ENCODE data around the gene SP140.
"Not testable (repeated sequence)": the region's sequence is repeated elsewhere in the genome, so short reads cannot be mapped to it uniquely, and the experiment has no call there.

The SP140 gene

GRCh38 chr2:230227216-230227615 lies 1.7 kb downstream of the SP140 start:
- DNase-seq: no peak

GRCh38 chr2:230230087-230230486 lies 4.6 kb downstream of the SP140 start:
- DNase-seq: no peak

- DNase-seq: no peak
Observed at GRCh38 chr2:230230496-230231200, 5.1 kb downstream of the SP140 start.

GRCh38 chr2:230231251-230231650 lies 5.7 kb downstream of the SP140 start:
- DNase-seq: no peak

DNA sequence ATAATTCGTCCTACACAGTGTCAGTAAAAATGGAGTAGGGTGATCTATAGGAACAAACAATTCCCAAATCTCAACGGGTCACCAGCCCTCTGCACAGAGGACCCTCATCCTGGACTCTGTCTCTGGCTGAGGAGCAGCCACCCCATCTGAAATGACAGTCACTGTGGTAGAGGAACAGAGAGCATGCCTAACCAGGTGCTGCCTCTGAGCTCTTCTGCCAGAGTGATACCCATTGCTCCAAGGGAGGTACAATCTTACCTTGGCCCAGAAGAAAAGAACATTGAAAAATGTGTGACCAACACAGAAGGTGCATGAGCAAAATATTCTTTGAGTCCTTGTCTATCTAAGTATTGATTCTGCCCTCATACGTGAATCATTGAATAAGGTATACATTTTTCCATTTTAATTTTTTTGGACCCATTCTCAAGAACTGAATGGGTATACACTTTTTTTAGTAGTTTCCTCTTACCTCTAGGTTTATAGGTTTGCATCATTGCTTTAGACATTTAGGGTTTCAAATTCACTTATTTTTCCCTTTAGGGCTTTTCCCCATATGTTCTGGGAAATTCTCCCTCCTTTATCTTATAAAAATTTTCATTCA lies 8.7 kb downstream of the SP140 start:
- DNase-seq: no peak

DNA sequence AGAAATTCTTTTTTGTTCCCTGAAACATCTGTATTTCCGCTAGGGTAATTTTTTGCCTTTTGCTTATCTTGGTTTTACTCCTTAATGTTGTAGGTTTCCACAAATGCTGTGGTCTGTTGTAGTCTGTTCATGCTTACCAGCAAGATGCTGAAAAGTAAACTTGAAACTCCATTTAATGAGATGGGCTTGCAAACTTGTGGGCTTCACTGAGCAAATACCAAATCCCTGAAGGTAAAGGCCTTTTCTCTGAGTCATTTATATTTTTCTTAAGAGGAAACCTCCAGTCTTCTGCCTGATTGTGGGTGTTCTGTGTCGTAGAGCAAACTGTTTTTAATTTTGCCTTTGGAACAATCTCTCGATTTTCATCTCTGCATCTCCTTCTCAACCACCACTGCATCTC lies 9.3 kb downstream of the SP140 start:
- DNase-seq: no peak

- no peak for DNase-seq
Observed at GRCh38 chr2:230244211-230244610, 18.7 kb downstream of the SP140 start.

DNA sequence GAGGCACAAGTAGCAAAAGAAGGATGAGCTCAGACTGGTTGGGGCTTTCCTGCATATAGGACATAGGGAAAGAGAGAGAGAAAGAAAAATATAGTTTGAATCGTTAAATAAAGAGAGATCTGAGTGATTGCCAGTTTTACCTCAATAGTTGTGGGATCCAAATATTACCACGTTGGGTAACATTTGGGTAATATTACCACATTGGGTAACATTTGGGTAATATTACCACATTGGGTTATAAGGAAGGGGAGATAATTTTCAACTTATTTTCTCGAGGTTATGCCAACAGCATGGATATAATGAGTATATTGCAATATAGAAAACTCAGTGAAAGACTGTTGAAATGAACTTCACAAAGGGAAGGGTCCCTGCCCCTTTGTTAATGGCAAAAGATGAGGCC lies 20.7 kb downstream of the SP140 start:
- no peak for DNase-seq

DNA sequence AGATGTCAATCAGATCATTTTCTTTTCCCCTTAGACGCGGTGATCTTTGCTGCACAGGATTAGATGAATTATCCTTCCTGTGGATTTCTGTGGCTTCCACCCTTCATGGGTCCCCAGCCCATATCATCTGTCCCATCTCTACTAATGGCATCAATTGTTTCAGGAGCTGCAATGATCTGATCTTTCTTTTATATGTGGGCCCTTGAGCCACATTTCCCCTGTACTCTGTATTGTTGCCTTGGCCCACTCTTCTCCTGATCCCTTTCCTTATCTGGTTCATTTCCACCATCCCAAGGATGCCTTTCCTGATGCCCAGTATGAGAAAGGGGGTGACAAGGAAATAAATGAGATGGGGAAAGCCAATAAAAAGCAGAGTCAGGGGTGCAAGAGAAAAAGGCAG lies 24.7 kb downstream of the SP140 start:
- DNase-seq: no peak

DNA sequence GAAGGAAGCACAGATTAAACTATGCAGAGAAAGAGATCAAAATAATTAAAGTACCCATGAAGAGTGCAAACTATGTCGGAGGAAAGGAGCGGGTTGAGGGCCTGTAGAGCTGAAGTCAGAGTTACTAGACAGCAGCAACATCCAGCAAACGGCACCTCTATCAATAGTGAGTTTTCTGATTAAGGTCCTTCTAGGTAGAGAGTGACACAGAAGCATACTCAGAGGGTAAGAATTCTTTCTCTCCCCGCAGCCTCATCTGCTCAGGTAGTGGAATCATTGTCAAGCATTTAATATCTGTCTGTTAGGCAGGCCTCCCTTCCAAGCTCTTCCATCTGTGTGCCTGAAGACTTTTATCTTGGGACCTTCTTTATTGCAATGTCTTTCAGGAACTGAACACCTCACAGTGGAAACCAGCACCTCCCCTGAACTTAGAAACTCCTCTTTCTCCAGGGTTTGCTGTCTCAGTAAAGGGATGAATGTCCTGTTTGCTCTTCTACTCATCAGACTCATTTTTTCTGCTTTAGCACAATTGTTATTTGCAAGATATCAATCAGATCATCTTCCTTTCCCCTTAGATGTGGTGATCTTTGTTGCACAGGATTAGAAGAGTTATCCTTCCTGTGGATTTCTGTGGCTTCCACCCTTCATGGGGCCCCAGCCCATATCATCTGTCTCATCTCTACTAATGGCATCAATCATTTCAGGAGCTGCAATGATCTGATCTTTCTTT lies 28.8 kb downstream of the SP140 start:
- DNase-seq: no peak

- DNase-seq: no peak
Observed at GRCh38 chr2:230256733-230257332, 31.3 kb downstream of the SP140 start.

DNA sequence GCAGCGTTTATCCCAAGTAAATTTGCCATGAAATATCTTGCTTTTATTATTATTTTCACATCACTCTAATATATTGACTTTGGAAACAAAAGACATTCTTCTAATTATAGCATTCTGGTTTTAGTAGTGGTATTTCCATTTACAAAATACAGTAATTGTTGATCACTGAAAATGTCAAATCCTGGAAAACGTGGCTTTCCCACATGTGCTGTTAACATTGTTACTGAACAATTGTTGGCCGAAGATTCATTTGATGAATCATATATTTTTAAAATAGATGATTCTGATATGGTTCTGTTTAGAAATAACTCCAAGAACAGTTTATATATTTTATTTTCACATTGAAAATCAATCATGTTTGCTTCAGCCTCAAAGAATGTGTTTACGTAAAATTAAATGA lies 32.9 kb downstream of the SP140 start:
- DNase-seq: no peak

- no peak for DNase-seq
Observed at GRCh38 chr2:230262246-230262645, 36.7 kb downstream of the SP140 start.

DNA sequence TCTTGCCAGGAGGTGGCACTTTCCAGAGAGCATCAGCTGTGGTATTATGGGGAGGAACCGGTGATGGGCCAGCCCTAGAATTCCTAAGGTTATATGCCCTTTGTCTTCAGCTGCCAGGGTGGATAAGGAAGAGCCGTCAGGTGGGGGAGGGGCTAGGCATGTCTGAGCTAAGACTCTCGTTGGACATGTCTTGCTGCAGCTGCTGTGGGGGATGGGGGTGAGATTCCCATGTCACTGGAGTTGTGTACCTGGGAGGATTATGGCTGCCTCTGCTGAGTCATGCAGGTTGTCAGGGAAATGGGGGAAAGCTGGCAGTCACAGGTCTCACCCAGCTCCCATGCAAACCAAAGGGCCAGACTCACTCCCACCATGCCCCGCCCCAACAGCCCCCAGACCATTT lies 39.4 kb downstream of the SP140 start:
- not testable (repeated sequence) for DNase-seq

DNA sequence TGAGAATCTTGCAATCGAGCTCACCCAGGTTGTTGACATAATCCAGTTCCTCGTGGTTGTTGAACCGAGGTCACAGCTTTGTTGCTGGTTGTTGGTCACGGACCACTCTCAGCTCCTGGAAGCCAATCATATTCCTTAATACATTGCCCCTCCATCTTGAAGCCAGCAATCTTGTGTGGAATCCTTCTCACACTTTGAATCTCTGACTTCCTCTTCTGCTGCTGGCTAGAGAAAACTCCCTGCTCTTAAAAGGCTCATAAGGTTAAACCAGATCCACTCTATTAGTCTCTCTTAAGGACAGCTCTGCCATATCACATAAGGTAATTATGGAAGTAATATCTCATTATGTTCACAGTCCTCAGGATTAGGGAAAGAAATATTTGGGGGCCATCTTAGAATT lies 41.1 kb downstream of the SP140 start:
- no peak for DNase-seq

DNA sequence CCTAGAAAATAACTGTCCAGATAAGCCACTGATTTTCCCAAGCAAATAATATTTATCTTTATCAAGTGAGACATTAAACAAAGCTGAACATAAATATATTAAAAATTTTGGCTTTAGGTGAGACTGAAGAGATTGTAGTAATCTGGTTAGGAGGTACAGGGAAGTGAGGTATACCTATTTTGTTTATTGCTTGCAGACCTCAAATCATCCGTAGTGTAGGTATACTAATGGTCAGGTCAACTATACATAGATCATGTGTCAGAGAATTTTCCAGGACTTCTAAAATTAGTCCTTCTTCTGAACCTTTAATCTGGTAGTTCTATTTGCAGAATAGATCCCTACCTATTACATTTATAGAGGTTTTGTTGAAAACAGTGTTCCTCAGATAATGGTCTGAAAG lies 41.5 kb downstream of the SP140 start:
- DNase-seq: no peak

DNA sequence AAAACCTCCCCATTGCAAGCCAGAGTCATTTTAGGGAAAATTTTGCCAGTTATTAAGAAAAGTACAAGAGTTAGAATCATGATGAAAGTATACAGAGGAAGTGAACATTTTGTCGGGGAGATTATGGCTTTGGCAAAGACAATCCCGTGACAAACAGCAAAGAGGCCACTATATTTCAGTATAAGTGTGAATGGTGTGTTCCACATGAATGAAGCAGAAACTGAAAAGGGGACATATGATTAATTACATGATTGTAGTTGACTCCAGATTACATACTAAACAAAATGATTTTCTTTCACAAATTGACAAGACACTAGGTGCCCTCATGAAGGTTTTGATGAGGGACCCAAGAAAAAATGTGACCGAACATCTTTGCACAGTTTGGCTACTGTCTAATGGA lies 42.0 kb downstream of the SP140 start:
- no peak for DNase-seq

DNA sequence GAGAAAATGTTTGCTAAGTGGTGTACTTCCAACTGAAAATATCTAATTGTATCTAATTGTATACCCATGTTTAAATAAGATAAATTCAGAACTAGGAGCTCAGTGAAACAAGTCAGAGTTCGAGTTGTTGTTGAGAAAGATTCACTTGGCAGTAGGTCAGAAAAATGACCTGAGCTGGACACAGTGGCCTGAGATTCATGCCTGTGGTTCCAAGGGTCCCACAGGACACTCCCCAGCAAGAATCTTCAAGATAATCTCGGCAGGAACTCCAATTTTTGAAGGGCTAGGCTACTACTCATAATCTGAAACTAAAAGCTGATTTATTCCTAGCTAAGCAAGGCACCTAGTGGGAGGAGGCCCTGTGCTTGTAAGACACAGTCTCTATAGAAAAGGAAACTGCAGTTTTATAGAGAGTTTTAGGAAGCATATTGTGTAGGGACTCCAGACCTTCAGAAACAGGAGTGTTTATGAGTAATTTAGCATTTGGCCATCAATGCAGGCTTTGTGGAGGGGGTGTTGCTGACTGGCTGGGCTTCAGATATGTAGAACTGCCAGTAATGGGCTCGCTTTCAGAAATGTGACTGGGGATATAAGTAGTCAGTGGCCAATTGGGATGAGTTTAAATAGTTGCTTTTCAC lies 43.2 kb downstream of the SP140 start:
- DNase-seq: no peak

GRCh38 chr2:230269715-230270114 lies 44.2 kb downstream of the SP140 start:
- DNase-seq: no peak

GRCh38 chr2:230282936-230283335 lies 57.4 kb downstream of the SP140 start:
- DNase-seq: no peak

- no peak for DNase-seq
Observed at GRCh38 chr2:230286048-230286447, 60.5 kb downstream of the SP140 start.

GRCh38 chr2:230289311-230289710 lies 63.8 kb downstream of the SP140 start:
- not testable (repeated sequence) for DNase-seq

DNA sequence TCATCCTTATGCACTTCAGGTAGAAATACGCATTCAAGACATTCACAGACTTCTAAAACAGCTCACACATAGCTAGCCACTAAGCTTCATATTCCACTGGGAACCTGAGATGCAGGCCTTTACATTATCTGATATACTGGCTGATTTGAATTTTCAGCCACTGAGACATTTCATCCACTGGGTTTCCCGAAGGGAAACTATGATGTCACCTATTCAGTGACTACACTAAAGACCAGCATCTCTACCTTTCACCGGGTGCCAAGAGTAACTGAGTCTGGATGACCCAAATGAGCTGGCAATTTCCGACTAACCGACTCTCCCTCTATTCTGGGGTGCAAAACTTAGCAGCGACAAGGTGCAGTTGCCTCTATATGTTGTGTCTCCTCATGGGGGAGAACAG lies 69.7 kb downstream of the SP140 start:
- DNase-seq: no peak

All from GF-D8 (cell line).